Mammary epithelial cell (primary cell): Measurements from ENCODE around the gene HTRA3.

ENCODE experiments used
- EZH2 ChIP-seq: IDR thresholded peaks from 2 replicates; pipeline ENCODE4 v1.6.1; 2012; ENCODE audit warnings: low read length, inconsistent platforms, borderline replicate concordance
- TF ChIP-seq, protein P1 (sequence below), 2 donors: IDR thresholded peaks in 1 of 2; conservative IDR thresholded peaks in 1 of 2; 2 replicates each; pipeline ENCODE4 v1.5.1; 2011 to 2012; ENCODE audit warnings: inconsistent platforms in 2 of 2, low read length in 2 of 2, mild to moderate bottlenecking in 2 of 2, control low read depth in 1 of 2, low read depth in 1 of 2; ENCODE audit not compliant: insufficient read depth in 1 of 2; ENCODE audit errors: extremely low read depth in 1 of 2

DNA sequence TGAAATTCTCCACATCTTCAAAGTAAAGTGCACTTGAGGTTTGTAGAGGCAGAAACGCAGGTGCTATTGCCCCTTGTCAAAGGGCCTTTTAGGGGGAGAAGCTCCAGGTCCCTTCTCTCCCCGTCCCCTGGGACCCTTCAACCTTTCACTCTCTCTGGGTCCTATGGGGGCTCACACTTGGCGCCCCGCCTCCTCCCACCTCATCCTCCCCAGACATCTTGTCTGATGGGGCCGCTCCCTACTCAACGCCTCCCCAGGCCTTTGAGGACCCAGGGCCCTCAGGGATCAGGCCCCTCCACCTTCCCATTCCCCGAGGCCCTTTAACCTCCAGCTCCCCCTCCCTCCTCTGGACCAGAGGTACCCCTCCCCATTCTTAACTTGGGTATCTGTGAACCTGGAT lies 1.3 kb upstream of the HTRA3 start:
- TF ChIP-seq, protein P1, sequence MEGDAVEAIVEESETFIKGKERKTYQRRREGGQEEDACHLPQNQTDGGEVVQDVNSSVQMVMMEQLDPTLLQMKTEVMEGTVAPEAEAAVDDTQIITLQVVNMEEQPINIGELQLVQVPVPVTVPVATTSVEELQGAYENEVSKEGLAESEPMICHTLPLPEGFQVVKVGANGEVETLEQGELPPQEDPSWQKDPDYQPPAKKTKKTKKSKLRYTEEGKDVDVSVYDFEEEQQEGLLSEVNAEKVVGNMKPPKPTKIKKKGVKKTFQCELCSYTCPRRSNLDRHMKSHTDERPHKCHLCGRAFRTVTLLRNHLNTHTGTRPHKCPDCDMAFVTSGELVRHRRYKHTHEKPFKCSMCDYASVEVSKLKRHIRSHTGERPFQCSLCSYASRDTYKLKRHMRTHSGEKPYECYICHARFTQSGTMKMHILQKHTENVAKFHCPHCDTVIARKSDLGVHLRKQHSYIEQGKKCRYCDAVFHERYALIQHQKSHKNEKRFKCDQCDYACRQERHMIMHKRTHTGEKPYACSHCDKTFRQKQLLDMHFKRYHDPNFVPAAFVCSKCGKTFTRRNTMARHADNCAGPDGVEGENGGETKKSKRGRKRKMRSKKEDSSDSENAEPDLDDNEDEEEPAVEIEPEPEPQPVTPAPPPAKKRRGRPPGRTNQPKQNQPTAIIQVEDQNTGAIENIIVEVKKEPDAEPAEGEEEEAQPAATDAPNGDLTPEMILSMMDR (conservative IDR thresholded peaks at IDR 0.05 in 1 of 2, IDR thresholded peaks at IDR 0.05 in 1 of 2; ENCODE audit: extremely low read depth in 1 of 2, insufficient read depth in 1 of 2, low read depth in 1 of 2, low read length in 2 of 2): no peak
- TF ChIP-seq EZH2: no peak
